GM12892 (cell line): ENCODE results near the gene FASTKD1.

ENCODE experiments used
- POLR2A ChIP-seq: IDR thresholded peaks from 2 replicates; pipeline ENCODE4 v1.6.1; 2011; ENCODE audit warnings: low read depth, low read length, control low read depth
- POLR2AphosphoS5 ChIP-seq: IDR thresholded peaks from 2 replicates; pipeline ENCODE4 v1.6.1; 2011; ENCODE audit warnings: low read depth, low read length, control low read depth
- TAF1 ChIP-seq: IDR thresholded peaks from 2 replicates; pipeline ENCODE4 v1.6.1; 2011; ENCODE audit warnings: low read depth, mild to moderate bottlenecking, control low read depth, low read length, borderline replicate concordance

GRCh38 chr2:169493360-169493759, 80.3 kb downstream of the FASTKD1 start:
- no peak for TF ChIP-seq POLR2A
- TF ChIP-seq POLR2AphosphoS5: no peak
- no peak for TF ChIP-seq TAF1
